NCI-H524 (cell line): Measurements from ENCODE around the gene CHP1.
"Not testable (repeated sequence)": the region's sequence is repeated elsewhere in the genome, so short reads cannot be mapped to it uniquely, and the experiment has no call there.

ENCODE experiments used
- DNase-seq, 2 experiments: peaks; one replicate each; lab custom pipeline; 2025; lab: John Stamatoyannopoulos, UW

CHP1 gene

GRCh38 chr15:41292521-41292920 lies 61.5 kb downstream of the CHP1 start:
- no peak for DNase-seq

GRCh38 chr15:41301139-41301538 lies 70.1 kb downstream of the CHP1 start:
- not testable (repeated sequence) for DNase-seq

- DNase-seq: no peak
Measured at GRCh38 chr15:41301587-41301986, 70.5 kb downstream of the CHP1 start.

GRCh38 chr15:41304149-41304770 lies 73.2 kb downstream of the CHP1 start:
- DNase-seq: no peak

- no peak for DNase-seq
Measured at GRCh38 chr15:41307679-41308078, 76.6 kb downstream of the CHP1 start.

- DNase-seq: no peak
Measured at GRCh38 chr15:41309226-41309905, 78.3 kb downstream of the CHP1 start.

- DNase-seq: not testable (repeated sequence)
Measured at GRCh38 chr15:41320805-41321330, 89.8 kb downstream of the CHP1 start.

- DNase-seq: no peak
Measured at GRCh38 chr15:41323611-41324010, 92.5 kb downstream of the CHP1 start.

- DNase-seq: peak in 1 of 2 experiments; percentile 17
Measured at GRCh38 chr15:41331281-41331680, 100.2 kb downstream of the CHP1 start.
